Fibroblast of lung (primary cell): ENCODE results near the gene TBL1Y. TPM values are rescaled to one million over a fixed set of nuclear protein-coding genes. Genes with fewer than 3 reads are reported as not detected.

Experiments used
- DNase-seq, 2 donors: peaks; one replicate each; pipeline versions ENCODE4 v3.0.0 to v3.0.0-alpha.2; 2010; ENCODE audit warnings: low read depth in 2 of 2
- H2AFZ ChIP-seq: 2 replicates; pipeline ENCODE4 v1.5.1; 2012; ENCODE audit warnings: low read length, control low read depth, inconsistent platforms
- H3K27ac ChIP-seq: 2 replicates; pipeline ENCODE4 v1.5.1; 2011; ENCODE audit warnings: low read length, control low read depth; ENCODE audit not compliant: insufficient read depth
- H3K27me3 ChIP-seq: 2 replicates; pipeline ENCODE4 v1.5.1; 2011; ENCODE audit warnings: mild to moderate bottlenecking, low read length; ENCODE audit not compliant: control insufficient read depth, insufficient read depth
- H3K36me3 ChIP-seq: 2 replicates; pipeline ENCODE4 v1.5.1; 2011; ENCODE audit warnings: low read length; ENCODE audit not compliant: control insufficient read depth, insufficient read depth
- H3K4me1 ChIP-seq: 2 replicates; pipeline ENCODE4 v1.5.1; 2011; ENCODE audit warnings: low read length; ENCODE audit not compliant: control insufficient read depth, insufficient read depth; ENCODE audit errors: extremely low read depth
- H3K4me2 ChIP-seq: 2 replicates; pipeline ENCODE4 v1.5.1; 2011; ENCODE audit warnings: low read length, control low read depth; ENCODE audit not compliant: insufficient read depth; ENCODE audit errors: extremely low read depth
- H3K4me3 ChIP-seq, 4 experiments: fragments of 200-600 bp in 1 of 4; sonication (generic) in 1 of 4; replicated peaks in 1 of 4; 2 replicates each; pipeline ENCODE4 v1.5.1; 2011 to 2016; ENCODE audit warnings: low read length in 4 of 4, low read depth in 3 of 4, mild to moderate bottlenecking in 3 of 4, control low read depth in 2 of 4, inconsistent platforms in 1 of 4, mixed read lengths in 1 of 4; ENCODE audit not compliant: insufficient read depth in 1 of 4; ENCODE audit errors: control extremely low read depth in 1 of 4
- H3K79me2 ChIP-seq: 2 replicates; pipeline ENCODE4 v1.5.1; 2012; ENCODE audit warnings: mild to moderate bottlenecking, low read length, inconsistent platforms; ENCODE audit not compliant: control insufficient read depth, insufficient read depth
- H3K9ac ChIP-seq: 2 replicates; pipeline ENCODE4 v1.5.1; 2011; ENCODE audit warnings: mild to moderate bottlenecking, low read length, control low read depth; ENCODE audit not compliant: insufficient read depth
- H3K9me3 ChIP-seq: 2 replicates; pipeline ENCODE4 v1.5.1; 2012; ENCODE audit warnings: low read depth, low read length; ENCODE audit not compliant: control insufficient read depth, insufficient read depth
- H4K20me1 ChIP-seq: 2 replicates; pipeline ENCODE4 v1.5.1; 2011; ENCODE audit warnings: low read length; ENCODE audit not compliant: control insufficient read depth, insufficient read depth; ENCODE audit errors: extremely low read depth
- EZH2 ChIP-seq: IDR thresholded peaks from 2 replicates; pipeline ENCODE4 v1.5.1; 2012; ENCODE audit warnings: low read length, control low read depth, mild to moderate bottlenecking; ENCODE audit errors: missing control alignments
- polyA plus RNA-seq, 2 donors: library from polyadenylated mRNA; depleted of rRNA in 1 of 2; stranded (reverse) in 1 of 2; unstranded in 1 of 2; fragments of >200 nt; gene quantifications; 2 replicates each; pipeline ENCODE4 v1.2.1, GENCODE V29; 2011 to 2012; ENCODE audit warnings: missing spikeins in 1 of 2
- total RNA-seq: library from RNA; depleted of rRNA; stranded (reverse); fragments of >200 nt; gene quantifications from 2 replicates; pipeline ENCODE4 v1.2.1, GENCODE V29; 2014
- TF ChIP-seq, protein P1 (sequence below), 2 donors: IDR thresholded peaks in 1 of 2; conservative IDR thresholded peaks in 1 of 2; 1 replicate in 1 of 2; 2 replicates in 1 of 2; pipeline ENCODE4 v1.5.1; 2011 to 2012; ENCODE audit warnings: low read length in 2 of 2, control low read depth in 1 of 2, inconsistent platforms in 1 of 2, low read depth in 1 of 2, mild to moderate bottlenecking in 1 of 2

TBL1Y gene
- total and polyA plus RNA-seq, 2 donors (not counting 1 experiment from before 2014, with no cell fraction given), result not detected

DNA sequence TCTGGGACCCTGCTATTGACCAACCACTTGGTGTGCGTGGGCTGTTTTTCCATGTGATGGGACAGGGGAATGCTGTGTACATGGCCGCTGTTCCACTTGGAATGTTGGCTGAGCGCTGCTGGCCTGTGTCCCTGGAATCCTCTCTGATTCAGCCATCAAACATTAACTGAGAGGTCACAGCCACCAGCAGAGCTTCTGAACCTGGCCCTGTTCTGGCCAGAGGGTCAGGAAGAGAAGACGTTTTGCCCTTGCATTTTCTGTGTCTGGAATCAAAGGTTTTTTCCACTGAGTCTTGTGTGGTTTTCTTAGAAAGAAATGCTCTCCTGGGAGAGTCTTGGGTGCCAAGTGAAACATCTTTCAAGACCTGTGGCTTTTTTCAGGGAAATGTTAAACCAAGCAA is 85.5 kb downstream of the TBL1Y start:
- Histone ChIP-seq H3K9me3 (no peaks in the 10 kb centered on the region), H3K9ac (no peak overlapping the region), H3K27me3 (no peaks in the 10 kb centered on the region), H3K4me2 (no peak overlapping the region), H3K27ac (no peak overlapping the region), H3K4me3 (no peak overlapping the region), H3K4me1 (no peaks in the 10 kb centered on the region), H2AFZ (no peak overlapping the region), H3K36me3 (no peaks in the 10 kb centered on the region), H4K20me1 (no peaks in the 10 kb centered on the region), H3K79me2 (no peaks in the 10 kb centered on the region)
- DNase-seq, result no peak
- no peak for TF ChIP-seq EZH2
- TF ChIP-seq, protein P1, sequence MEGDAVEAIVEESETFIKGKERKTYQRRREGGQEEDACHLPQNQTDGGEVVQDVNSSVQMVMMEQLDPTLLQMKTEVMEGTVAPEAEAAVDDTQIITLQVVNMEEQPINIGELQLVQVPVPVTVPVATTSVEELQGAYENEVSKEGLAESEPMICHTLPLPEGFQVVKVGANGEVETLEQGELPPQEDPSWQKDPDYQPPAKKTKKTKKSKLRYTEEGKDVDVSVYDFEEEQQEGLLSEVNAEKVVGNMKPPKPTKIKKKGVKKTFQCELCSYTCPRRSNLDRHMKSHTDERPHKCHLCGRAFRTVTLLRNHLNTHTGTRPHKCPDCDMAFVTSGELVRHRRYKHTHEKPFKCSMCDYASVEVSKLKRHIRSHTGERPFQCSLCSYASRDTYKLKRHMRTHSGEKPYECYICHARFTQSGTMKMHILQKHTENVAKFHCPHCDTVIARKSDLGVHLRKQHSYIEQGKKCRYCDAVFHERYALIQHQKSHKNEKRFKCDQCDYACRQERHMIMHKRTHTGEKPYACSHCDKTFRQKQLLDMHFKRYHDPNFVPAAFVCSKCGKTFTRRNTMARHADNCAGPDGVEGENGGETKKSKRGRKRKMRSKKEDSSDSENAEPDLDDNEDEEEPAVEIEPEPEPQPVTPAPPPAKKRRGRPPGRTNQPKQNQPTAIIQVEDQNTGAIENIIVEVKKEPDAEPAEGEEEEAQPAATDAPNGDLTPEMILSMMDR (conservative IDR thresholded peaks at IDR 0.05 in 1 of 2, IDR thresholded peaks at IDR 0.05 in 1 of 2; ENCODE audit: low read depth in 1 of 2, low read length in 2 of 2), result no peak

DNA sequence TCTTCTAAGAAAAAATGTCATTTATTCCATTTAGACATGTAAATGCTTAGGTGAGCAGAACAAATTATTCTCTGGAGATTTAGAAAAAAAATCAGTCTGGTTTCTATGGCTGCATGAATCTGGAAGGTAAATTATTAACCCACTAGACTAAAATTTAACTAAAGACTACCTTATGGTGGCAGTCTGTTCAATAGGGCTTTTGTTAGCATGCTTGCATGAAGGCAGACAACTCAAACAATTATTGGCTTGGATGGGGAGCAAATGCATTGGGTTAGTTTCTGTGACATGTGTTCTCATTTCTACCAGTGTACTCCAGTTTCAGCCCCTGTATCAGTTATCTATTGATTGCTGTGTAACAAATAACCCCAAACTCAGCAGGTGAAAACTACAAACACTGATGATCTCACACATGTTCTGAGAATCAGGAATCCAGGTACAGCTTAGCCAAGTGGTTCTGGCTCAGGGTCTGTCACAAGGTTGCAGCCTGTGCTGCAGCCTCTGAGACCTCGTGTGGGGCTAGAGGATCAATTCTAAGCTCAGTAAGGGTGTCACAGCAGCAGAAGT is 87.1 kb downstream of the TBL1Y start:
- DNase-seq, result no peak

DNA sequence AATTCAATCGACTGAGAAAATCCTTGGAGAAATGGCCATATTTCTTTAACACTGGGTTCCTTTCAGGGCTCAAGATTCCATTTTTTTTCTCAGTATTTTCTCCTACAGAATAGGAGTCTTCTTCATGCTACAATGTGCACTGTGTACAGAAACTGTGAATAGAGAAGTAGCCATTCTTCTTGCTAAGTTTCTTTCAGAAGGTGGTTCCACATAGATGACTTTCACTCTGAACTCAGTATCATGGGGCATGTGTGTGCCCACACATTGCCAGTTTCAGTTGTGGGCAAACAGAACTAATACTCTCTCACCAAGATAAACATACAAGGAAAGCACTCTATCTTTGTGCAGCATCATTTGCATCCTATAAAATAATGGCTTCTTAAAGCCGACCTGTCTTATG is 89.4 kb downstream of the TBL1Y start:
- H3K36me3 ChIP-seq, result no peaks in the 10 kb centered on the region
- H3K27ac ChIP-seq, result no peak overlapping the region
- H3K9me3 ChIP-seq, result no peaks in the 10 kb centered on the region
- H2AFZ ChIP-seq, result no peak overlapping the region
- H3K79me2 ChIP-seq, result no peaks in the 10 kb centered on the region
- no peaks in the 10 kb centered on the region for H3K27me3 ChIP-seq
- no peak overlapping the region for H3K4me2 ChIP-seq
- no peaks in the 10 kb centered on the region for H4K20me1 ChIP-seq
- H3K4me3 ChIP-seq, result no peak overlapping the region
- TF ChIP-seq EZH2, result no peak
- TF ChIP-seq, protein P1 (conservative IDR thresholded peaks at IDR 0.05 in 1 of 2, IDR thresholded peaks at IDR 0.05 in 1 of 2; ENCODE audit: low read depth in 1 of 2, low read length in 2 of 2), result no peak
- no peaks in the 10 kb centered on the region for H3K4me1 ChIP-seq
- DNase-seq, result no peak
- H3K9ac ChIP-seq, result no peak overlapping the region

More for the DNA sequence above, 87.1 kb downstream of the TBL1Y start:
- Histone ChIP-seq H3K27ac (no peak overlapping the region), H3K79me2 (no peaks in the 10 kb centered on the region), H3K4me1 (no peaks in the 10 kb centered on the region), H4K20me1 (no peaks in the 10 kb centered on the region), H3K9ac (no peak overlapping the region), H3K27me3 (no peaks in the 10 kb centered on the region), H3K36me3 (no peaks in the 10 kb centered on the region), H2AFZ (no peak overlapping the region), H3K4me2 (no peak overlapping the region), H3K4me3 (no peak overlapping the region), H3K9me3 (no peaks in the 10 kb centered on the region)
- no peak for TF ChIP-seq EZH2
- TF ChIP-seq, protein P1 (conservative IDR thresholded peaks at IDR 0.05 in 1 of 2, IDR thresholded peaks at IDR 0.05 in 1 of 2; ENCODE audit: low read depth in 1 of 2, low read length in 2 of 2), result no peak
